Activated CD8-positive, alpha-beta memory T cell treated with anti-CD3 and anti-CD28 coated beads, Interleukin-2, amount 50 U/mL, for 1 hour (primary cell): ENCODE data around the gene IL10RA.
A peak's percentile ranks its signal among the peaks of the same experiment; 100 is the strongest.
"Not testable (repeated sequence)": the region's sequence is repeated elsewhere in the genome, so short reads cannot be mapped to it uniquely, and the experiment has no call there.

Experiments
- DNase-seq: peaks from one replicate; pipeline ENCODE4 v3.0.0-alpha.2; 2020; ENCODE audit errors: extremely low read depth

The IL10RA gene

DNA sequence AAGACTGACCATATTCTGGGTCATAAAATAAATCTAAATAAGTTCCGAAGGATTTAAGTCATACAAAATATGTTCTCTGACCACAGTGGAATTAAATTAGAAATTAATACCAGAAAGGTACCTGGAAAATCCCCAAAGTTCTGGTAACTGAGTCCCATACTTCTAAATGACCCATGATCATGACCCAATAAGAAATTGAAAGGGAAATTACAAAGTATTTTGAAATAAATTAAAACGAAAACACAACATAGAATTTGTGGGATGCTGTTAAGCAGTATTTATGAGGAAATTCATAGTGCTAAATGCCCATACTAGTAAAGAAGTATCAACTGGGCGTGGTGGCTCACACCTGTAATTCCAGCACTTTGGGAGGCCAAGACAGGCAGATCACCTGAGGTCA lies 23.4 kb upstream of the IL10RA start:
- no peak for DNase-seq

DNA sequence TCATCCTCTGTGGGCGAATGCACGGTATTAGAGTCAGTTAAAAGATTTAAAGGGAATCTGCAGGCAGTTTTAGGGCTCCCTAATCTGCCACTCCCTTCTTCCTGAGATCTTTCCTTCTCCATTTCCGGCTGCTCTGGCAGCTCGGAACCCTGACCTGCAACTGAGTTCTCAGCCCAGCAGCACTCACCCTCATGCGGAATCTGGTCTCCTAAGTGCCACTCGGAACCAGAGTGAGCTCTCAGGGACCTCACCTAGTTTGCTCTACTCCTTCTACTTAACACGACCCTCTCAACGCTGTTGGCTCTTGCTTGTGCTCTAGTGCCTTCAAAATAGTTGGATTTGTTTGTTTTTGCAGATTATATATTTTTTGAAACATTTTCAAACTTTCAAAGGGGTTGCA lies 19.3 kb upstream of the IL10RA start:
- no peak for DNase-seq

DNA sequence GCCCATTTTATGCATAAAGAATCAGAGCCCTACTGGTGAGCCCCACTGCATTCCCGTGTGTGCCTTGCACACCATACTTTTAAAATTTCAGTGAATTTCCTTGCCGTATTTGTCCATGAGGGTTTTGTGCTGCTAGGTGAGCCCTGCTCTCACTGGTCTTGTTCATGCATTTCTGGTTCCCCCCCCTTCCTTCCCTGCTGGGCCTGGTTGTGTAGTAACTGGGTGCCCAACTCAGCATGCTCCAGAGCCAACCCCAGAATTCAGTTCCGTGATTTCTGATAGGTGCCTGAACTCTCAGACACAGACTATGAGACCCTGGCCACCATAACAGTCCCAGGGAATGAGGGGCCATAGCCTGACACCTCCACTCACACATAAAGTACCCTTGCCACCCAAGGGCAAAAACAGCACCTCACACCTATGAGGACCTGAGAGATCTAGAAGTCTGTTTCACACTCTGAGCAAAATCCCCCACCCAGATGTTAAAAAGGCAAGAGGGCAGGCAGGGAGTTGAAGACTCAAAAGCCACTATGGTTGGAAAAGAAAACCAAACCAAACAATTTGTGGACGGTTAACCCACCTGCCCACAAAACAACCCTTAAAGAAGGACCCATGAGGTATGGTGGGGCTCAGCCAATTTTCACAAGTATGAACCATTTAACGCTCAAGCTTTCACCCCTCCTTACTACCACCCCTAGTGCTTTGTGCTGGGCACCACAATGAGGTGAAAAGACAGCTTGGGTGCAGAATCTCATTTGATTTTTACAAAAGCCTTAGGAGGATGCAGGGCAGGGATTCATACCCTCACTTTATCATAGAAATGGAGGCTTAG lies 16.8 kb upstream of the IL10RA start:
- no peak for DNase-seq

DNA sequence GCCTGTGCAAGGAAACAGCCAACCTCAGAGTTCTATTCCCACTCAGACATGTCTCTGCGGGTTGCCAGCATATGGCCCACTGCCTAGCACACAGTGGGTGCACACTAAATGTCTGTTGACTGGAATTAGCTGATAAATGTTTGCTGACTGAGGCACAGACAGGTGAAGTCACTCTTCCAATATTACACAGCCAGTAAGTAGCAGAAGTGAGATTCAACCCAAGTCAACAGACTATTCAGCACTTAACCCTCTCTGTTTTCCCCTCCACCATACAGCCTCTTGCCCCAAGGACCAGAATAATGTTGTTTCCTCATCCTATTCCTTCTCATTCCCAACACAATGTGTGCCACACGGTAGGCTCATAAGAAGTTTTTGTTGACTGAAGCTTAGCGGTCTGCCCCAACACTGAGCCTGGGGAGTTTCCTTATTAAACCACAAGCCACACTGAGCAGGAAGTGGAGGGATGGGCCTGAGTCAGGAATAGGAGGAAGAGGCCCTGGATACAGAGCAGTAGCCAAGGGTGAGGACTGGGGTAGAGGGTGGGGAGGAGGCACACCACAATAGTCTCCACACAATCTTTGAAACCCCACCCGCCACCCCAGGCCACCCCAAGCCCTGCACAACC lies 15.7 kb upstream of the IL10RA start:
- DNase-seq = no peak

DNA sequence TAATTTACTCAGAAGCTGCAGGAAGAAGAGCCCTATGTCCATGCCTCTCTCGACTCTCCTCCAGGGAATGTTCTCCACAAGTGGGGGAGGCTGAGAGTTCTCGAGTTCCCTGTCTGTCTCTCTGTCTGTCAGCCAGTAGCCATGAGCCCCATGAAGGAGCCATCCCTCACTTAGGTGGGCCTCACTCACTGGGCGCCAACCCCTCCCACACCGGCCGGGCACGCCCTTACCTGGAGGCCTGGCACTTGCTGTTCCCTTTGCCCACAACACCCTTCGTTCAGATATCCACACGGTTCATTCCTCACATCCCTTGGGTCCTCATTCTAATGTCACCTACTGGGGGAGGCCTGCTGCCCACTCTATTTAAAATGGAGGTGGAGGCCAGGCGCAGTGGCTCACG lies 14.2 kb upstream of the IL10RA start:
- no peak for DNase-seq

DNA sequence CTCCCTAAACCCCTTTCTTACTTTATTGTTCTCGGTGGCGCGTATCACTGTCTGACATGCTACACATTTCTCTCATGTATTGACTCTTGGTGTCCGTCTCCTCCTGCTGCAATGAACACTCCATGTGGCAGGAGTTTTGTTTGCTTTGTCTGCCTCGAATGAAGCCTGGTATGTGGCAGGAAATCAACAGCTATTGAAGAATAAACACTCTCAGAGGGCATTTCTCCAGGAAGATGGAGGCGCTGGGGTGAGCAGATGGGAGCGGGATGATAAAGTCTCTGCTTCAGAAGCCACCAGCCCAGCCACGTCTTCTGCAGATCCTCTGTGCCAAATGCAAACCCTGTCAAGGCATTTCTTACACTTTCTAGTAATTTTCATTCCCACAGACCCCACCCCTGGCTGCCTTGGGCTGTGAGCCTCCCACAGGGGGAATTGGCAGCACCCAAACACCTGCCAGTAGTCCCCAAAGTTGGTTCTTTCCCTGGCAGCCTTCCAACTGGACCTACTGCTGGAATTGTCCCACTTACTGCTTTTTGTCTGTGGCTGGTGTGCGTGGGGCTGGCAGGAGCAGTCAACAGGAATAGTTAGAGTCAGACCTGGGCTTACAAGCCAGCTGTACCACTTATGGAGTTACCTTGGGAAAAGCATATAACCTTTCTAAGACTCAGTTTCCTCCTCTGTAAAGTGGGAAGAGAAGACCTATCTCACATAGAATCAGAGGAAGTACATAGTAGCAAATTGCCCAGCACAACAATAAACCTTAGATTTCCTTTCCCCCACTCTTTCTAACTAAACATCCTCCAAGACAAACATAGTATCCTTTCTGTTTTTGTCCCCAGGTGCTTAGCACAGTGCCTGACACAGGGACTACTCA lies 13.3 kb upstream of the IL10RA start:
- DNase-seq = no peak

DNA sequence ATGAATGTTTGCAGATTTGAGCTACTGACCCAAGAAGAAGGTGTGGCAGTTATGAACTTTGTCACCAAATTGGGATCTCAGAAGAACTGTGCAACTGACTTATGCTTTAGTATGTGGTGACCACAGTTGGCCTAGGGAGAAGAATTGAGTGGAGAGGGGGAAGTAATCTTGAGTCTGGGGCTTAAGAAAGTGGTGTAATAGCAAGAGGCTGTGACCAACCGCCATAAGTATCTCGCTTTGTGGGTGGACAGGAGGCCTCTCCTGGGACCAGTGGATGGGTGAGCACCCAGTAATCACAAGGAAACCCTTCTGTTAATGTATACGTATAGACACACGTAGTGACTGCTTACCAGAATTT lies 12.7 kb upstream of the IL10RA start:
- DNase-seq = no peak

DNA sequence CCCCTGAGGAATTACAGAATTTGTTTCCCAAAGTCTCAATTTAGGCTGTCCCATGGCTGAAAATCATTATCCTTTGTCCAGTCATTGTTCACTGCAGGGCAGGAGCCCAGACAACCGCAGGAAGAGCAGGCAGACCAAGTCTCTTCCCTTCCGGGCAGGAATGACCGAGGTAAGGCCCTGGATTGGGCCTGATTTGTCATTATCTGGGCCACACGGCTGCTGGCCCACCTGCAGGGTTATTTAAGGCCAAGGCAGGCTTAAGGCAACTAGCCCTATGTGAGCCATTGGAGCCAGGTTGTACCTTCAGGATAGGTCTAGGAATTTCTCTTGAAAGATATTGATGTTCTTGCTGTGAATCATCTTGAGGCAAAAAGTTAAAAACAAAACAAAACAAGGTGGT lies 9.7 kb upstream of the IL10RA start:
- DNase-seq = no peak

DNA sequence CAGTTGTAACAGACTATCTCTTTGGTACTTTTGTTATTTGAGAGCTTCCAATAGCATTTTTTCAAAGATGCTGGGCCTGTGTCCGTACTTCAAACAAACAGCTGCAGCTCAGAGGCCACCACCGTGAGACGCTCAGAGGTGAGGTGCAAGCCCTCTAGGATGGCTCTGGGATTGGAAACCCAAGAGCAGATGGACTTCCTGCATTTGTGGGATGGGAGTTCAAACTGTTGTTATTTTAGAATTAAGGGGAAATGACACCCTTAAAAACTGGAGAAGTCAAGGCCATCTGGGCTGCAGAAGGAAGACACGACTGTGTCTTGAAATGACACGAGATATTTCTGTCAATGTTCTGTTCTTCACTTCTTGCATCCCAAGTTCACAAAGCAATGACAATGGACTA lies 9.2 kb upstream of the IL10RA start:
- DNase-seq = no peak

DNA sequence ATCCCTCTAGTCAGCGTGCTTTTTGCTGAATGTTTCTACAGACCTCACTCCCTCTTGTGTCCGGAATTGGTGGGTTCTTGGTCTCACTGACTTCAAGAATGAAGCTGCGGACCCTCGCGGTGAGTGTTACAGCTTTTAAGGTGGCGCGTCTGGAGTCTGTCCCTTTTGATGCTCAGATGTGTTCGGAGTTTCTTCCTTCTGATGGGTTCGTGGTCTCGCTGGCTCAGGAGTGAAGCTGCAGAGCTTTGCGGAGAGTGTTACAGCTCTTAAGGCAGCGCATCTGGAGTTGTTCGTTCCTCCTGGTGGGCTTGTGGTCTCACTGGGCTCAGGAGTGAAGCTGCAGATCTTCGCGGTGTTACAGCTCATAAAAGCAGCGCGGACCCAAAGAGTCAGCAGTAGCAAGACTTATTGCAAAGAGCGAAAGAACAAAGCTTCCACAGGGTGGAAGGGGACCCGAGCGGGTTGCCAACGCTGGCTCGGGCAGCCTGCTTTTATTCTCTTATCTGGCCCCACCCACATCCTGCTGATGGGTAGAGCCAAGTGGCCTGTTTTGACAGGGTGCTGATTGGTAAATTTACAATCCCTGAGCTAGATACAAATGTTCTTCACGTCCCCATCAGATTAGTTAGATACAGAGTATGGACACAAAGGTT lies 8.5 kb upstream of the IL10RA start:
- DNase-seq = not testable (repeated sequence)

DNA sequence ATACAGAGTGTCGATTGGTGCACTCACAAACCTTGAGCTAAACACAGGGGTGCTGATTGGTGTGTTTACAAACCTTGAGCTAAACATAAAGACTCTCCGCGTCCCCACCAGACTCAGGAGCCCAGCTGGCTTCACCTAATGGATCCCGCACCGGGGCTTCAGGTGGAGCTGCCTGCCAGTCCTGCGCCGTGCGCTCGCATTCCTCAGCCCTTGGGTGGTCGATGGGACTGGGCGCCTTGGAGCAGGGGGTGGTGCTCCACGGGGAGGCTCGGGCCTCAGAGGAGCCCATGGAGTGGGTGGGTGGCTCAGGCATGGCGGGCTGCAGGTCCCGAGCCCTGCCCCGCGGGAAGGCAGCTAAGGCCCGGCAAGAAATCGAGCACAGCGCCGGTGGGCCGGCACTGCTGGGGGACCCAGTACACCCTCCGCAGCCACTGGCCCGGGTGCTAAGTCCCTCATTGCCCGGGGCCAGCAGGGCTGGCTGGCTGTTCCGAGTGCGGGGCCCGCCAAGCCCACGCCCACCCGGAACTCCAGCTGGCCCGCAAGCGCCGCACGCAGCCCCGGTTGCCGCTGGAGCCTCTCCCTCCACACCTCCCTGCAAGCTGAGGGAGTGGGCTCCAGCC lies 7.8 kb upstream of the IL10RA start:
- not testable (repeated sequence) for DNase-seq

DNA sequence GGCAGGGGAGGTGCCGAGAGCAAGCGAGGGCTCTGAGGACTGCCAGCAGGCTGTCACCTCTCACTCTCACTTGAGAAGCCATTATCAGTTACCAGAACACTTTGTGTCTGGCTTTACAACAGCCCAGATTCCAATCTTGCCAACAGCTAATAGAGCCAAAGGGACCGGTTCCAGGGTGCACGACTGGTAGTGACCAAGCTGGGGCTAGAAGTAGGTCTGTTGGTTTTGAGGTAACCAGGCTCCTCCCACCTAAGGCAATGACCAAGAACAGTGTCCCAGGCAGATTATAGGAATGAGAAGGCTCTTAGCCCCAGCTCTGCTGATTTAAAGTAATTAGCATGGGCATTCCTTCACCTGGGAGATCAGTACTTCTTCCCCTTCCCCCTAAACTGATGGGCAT lies 7.2 kb upstream of the IL10RA start:
- DNase-seq = no peak

DNA sequence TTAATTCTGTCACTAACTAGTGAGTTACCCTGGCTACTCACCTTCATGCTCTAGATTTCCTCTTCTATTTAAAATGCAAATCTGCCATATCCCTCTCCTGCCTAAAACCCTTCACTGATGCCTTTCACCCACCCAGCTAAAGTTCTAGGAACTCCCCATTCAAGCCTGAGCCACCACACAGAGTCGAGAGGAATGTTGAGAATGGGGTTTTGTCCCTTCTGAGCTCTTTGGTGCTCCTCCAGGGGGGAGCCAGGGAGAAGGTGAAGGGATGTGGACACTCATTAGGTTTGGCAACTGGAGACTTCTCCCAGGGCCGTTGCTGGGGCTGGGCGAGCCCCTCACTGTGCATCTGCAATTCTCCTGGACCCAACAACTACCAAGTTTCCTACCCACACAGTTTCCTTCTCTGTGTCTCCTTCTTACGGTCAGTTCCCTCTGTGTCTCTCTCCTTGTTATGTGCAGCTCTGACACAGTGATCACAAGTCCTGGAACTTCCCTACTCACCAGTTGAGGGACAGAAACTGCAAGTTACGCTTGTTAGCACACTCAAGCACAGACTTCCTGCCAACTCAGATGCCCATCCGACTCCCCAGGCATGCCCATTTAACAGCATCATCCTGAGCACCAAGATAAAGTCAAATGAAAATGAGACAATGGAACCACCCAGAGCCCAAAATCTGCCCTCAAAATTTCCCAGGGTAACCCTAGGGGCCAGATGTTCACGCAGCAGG lies 6.5 kb upstream of the IL10RA start:
- DNase-seq = no peak

DNA sequence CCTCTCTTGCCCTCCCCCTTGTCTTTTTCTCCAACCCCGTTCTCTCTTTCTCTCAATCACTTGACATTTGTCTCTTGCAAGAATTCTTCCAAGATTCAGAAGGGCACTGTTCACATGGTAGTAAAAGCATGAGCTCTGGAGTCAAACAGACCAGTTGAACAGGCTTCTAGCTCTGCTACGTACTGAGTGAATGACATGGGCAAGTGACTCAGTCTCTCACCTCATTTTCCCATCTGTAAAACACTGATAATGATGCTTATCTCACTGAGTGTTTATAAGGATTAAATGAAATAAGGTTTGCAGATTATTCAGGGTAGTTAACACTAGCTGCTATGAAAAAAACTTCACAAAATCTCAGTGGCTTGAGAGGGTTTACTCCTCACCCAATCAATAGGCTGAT lies 5.9 kb upstream of the IL10RA start:
- DNase-seq = no peak

DNA sequence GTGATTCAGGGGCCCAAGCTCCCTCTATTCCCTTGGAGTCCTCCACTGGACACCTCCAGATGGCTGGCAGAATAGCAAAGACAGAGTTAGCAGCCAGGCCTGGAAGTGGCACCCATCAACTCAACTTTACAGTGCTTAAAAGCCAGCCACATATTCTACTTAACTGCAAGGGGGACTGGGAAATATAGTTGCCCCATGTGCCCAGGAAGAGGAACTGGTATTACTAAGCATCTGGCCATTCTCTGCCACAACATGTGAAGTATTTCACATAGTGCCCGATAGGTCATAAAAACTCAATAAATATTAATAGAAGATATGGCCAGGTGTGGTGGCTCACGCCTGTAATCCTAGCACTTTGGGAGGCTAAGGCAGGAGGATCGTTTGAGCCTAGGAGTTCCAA lies 5.5 kb upstream of the IL10RA start:
- no peak for DNase-seq

DNA sequence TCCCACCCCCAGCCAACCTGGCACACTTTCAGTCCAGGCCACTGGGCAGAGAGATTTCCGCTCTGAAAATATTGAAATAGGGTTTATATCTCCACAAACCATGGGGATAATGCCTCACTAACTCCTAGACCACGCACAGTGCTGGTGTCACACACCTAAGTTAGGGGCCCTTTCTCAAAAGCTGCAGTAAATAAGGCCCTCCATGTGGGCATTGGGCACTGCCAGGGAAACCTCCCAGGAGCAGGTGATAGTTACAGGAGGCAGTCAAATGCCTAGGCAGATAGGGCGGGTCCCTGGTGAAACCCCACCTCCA lies 3.1 kb upstream of the IL10RA start:
- no peak for DNase-seq

DNA sequence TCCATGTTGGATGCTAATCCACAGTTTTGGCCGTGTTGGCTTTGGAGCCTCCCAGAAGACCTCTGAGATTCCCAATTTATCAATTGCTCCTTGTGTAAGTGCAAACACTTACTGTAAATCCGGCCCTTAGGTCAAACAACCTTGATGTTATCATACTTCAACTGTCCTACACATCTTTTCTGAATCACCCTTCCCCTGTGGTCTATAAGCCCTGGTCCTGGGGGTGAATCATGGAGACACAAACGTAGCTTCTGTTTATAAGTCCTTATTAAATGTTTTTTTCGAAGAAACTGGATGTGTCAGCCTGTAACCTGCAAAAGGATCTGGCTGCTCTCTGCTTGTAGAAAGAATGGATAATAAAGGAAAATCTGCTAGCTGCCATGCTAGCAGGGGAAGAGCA lies 1.7 kb upstream of the IL10RA start:
- no peak for DNase-seq

DNA sequence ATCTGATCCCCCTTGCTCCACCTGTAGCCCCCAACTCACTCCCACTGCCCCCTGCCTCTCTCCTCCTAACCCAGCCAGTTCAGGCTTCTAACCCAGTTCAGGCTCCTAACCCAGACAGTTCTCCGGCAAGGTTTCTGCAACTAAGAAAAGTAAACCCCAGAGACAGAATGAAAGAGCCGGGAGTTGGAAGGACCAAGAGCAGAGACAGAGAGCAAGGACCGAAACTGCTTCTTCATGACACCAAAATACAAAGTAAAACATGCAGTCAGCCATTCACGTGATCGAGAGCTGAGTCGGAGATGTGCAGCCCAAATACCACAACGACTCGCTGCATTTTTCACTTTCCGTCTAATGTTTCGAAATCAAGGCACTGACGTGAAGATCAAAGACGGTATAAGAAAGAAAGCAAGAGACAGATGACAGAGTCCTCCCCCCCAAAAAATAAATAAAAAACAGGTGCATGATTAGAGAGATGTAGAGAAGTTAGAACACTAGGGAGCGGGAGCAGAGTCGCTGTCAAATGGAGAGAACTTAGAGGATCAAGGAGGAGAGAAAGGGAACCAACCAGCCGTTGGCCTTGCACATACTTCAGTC lies 884 bp downstream of the IL10RA start:
- peak; percentile 56 for DNase-seq

DNA sequence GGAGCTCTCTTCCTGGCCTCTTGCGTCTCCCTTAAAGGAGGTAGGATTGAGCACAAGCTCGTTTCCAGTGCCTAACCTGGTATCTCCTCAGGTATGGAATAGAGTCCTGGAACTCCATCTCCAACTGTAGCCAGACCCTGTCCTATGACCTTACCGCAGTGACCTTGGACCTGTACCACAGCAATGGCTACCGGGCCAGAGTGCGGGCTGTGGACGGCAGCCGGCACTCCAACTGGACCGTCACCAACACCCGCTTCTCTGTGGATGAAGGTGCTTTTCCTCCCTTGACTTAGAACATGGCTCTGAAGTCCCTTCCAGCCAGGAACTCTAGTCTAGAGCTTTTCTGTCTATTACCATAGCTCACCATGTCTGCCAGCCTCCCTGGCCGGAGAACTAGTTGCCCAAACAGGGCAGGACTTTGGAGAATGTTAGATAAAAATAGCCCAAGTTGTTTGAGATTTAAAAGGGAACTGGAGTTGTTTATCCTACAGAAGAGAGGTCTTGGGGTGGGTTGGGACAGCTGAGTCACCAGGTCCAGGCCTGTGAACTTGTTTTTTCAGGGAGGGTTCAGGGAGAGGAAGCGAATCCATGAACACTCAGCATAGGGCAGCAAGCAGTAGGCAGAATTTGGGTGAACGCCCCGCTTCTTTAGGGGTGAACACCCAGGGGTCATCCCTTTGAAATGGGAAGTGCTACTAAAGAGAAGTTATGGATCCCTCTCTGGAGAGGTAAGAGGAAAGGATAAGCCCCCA lies 3.3 kb downstream of the IL10RA start:
- no peak for DNase-seq

DNA sequence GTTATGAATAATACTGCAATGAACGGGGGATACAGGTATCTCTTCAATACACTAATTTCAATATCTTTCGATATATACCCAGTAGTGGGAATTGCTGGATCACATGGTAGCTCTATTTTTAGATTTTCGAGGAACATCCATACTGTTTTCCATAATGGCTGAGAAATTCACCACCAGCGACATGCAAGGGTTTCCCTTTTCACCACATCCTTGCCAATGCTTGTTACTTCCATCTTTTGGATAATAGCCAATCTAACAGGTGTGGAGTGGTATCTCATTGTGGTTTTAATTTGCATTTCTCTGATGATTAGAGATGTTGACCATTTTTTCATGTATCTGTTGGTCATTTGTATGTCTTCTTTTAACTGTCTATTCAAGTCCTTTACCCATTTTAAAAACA lies 5.9 kb downstream of the IL10RA start:
- no peak for DNase-seq
